HEK293T (cell line): Measurements from ENCODE around the gene SLC35F3.

Source experiments
- CTCF ChIA-PET: fragments of 350-600 bp; formaldehyde crosslinking; extraction: SDS; loops from one replicate; lab custom pipeline; 2021; ENCODE audit warnings: antibody characterized with exemption, inconsistent platforms; lab: Yijun Ruan, JAX
- POLR2A ChIA-PET: fragments of 350-600 bp; formaldehyde crosslinking; extraction: SDS; loops from one replicate; lab custom pipeline; 2020; ENCODE audit warnings: antibody characterized with exemption, inconsistent platforms; lab: Yijun Ruan, JAX
- DNase-seq: peaks from one replicate; pipeline ENCODE4 v3.0.0; 2012; ENCODE audit warnings: mixed read lengths; ENCODE audit errors: extremely low spot score
- ARNT ChIP-seq: fragments of 450-650 bp; IDR thresholded peaks from 2 replicates; pipeline ENCODE4 v1.6.1; 2017; ENCODE audit warnings: mild to moderate bottlenecking
- BHLHE40 ChIP-seq: fragments of 450-650 bp; IDR thresholded peaks from 2 replicates; pipeline ENCODE4 v1.6.1; 2016; ENCODE audit warnings: mild to moderate bottlenecking, moderate library complexity, borderline replicate concordance
- CTBP1 ChIP-seq: fragments of 450-650 bp; IDR thresholded peaks from 2 replicates; pipeline ENCODE4 v1.6.1; 2016; ENCODE audit warnings: borderline replicate concordance
- ELF4 ChIP-seq: fragments of 450-650 bp; IDR thresholded peaks from 2 replicates; pipeline ENCODE4 v1.6.1; 2017; ENCODE audit warnings: antibody characterized with exemption
- FOXA1 ChIP-seq: fragments of 450-650 bp; IDR thresholded peaks from 2 replicates; pipeline ENCODE4 v1.6.1; 2016; ENCODE audit warnings: mild to moderate bottlenecking
- FOXK2 ChIP-seq: fragments of 450-650 bp; IDR thresholded peaks from 2 replicates; pipeline ENCODE4 v1.6.1; 2016; ENCODE audit warnings: mild to moderate bottlenecking
- FOXM1 ChIP-seq: fragments of 450-650 bp; IDR thresholded peaks from 2 replicates; pipeline ENCODE4 v1.6.1; 2017; ENCODE audit warnings: mild to moderate bottlenecking, borderline replicate concordance
- HDGF ChIP-seq: fragments of 450-650 bp; IDR thresholded peaks from 2 replicates; pipeline ENCODE4 v1.6.1; 2017; ENCODE audit warnings: antibody characterized with exemption, borderline replicate concordance
- L3MBTL2 ChIP-seq: fragments of 450-650 bp; conservative IDR thresholded peaks from 2 replicates; pipeline ENCODE4 v1.6.1; 2016; ENCODE audit warnings: mild to moderate bottlenecking
- LEF1 ChIP-seq: fragments of 450-650 bp; IDR thresholded peaks from 2 replicates; pipeline ENCODE4 v1.6.1; 2017; ENCODE audit warnings: mild to moderate bottlenecking, borderline replicate concordance
- NFRKB ChIP-seq: fragments of 450-650 bp; IDR thresholded peaks from 2 replicates; pipeline ENCODE4 v1.6.1; 2016; ENCODE audit warnings: mild to moderate bottlenecking, moderate library complexity
- PKNOX1 ChIP-seq: fragments of 450-650 bp; IDR thresholded peaks from 2 replicates; pipeline ENCODE4 v1.6.1; 2016
- SP1 ChIP-seq: fragments of 450-650 bp; IDR thresholded peaks from 2 replicates; pipeline ENCODE4 v1.6.1; 2017
- SUZ12 ChIP-seq: fragments of 450-650 bp; IDR thresholded peaks from 2 replicates; pipeline ENCODE4 v1.6.1; 2016; ENCODE audit warnings: mild to moderate bottlenecking
- TARDBP ChIP-seq: fragments of 450-650 bp; IDR thresholded peaks from 2 replicates; pipeline ENCODE4 v1.6.1; 2016
- ZNF384 ChIP-seq: fragments of 450-650 bp; IDR thresholded peaks from 2 replicates; pipeline ENCODE4 v1.6.1; 2016

SLC35F3 gene

DNA sequence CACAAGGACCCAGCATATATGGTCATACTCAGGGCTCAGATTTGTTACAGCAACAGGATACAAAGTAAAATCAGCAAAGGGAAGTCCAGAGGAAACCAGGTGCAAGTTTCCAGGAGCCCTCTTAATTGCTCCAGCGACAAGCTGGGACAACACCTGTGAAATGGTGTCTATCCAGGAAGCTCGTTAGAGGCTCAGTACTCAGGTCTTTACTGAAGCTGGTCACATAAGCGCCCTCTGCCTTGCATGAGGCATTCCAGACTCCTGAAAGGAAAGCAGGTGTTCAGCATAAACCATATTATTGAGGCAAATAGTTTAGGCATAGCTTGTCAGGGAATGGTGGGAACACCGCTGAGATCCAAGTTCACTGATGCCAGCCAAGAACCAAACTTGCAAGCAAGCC is 231.0 kb downstream of the SLC35F3 start:
- ChIA-PET POLR2A (no interaction called here), CTCF (no interaction called here)
- DNase-seq, result no peak
- TF ChIP-seq SUZ12, result no peak
- TF ChIP-seq HDGF, result no peak
- TF ChIP-seq CTBP1, result no peak
- no peak for TF ChIP-seq FOXK2
- TF ChIP-seq ZNF384, result no peak
- no peak for TF ChIP-seq ARNT
- no peak for TF ChIP-seq FOXM1
- no peak for TF ChIP-seq PKNOX1
- TF ChIP-seq FOXA1, result no peak
- no peak for TF ChIP-seq L3MBTL2
- TF ChIP-seq BHLHE40, result no peak
- no peak for TF ChIP-seq SP1
- TF ChIP-seq LEF1, result no peak
- TF ChIP-seq TARDBP, result no peak
- no peak for TF ChIP-seq NFRKB
- TF ChIP-seq ELF4, result no peak

- POLR2A ChIA-PET, result no interaction called here
- CTCF ChIA-PET, result no interaction called here
- DNase-seq, result no peak
- TF ChIP-seq ELF4, result no peak
- TF ChIP-seq CTBP1, result no peak
- no peak for TF ChIP-seq HDGF
- no peak for TF ChIP-seq TARDBP
- TF ChIP-seq ZNF384, result no peak
- no peak for TF ChIP-seq PKNOX1
- no peak for TF ChIP-seq SUZ12
These were observed 231.6 kb downstream of the SLC35F3 start for GRCh38 chr1:234136073-234136472.

- POLR2A ChIA-PET, result no interaction called here
- CTCF ChIA-PET, result interaction anchor here (1.6 kb wide), 1 partner anchor 10 kb away, joined by 3 read pairs; no protein-coding TSS in a partner anchor
- no peak for DNase-seq
- TF ChIP-seq L3MBTL2 (no peak), FOXK2 (no peak), NFRKB (no peak), HDGF (no peak), SP1 (no peak), ZNF384 (no peak), ELF4 (no peak), PKNOX1 (no peak), BHLHE40 (no peak), TARDBP (no peak), LEF1 (no peak), ARNT (no peak), SUZ12 (no peak)
These were observed 235.5 kb downstream of the SLC35F3 start for GRCh38 chr1:234139966-234140365.

- POLR2A ChIA-PET, result no interaction called here
- no peak for DNase-seq
- CTCF ChIA-PET, result interaction anchor here (1.6 kb wide), 1 partner anchor 9 kb away, joined by 3 read pairs; no protein-coding TSS in a partner anchor
- TF ChIP-seq HDGF (no peak), L3MBTL2 (no peak), FOXA1 (no peak), FOXM1 (no peak), BHLHE40 (no peak), ELF4 (no peak), CTBP1 (no peak), SP1 (no peak), NFRKB (no peak), SUZ12 (no peak), ZNF384 (no peak), TARDBP (no peak), LEF1 (no peak), ARNT (no peak), PKNOX1 (no peak), FOXK2 (no peak)
These were observed 235.9 kb downstream of the SLC35F3 start for GRCh38 chr1:234140388-234140787.

- no peak for TF ChIP-seq CTBP1
- ChIA-PET POLR2A (no interaction called here), CTCF (interaction anchor here (0.6 to 1.6 kb wide), 5 partner anchors 8 to 92 kb away, joined by 3 to 5 read pairs (median 3); no protein-coding TSS in a partner anchor)
These were observed 236.5 kb downstream of the SLC35F3 start for GRCh38 chr1:234141006-234141405.

GRCh38 chr1:234143681-234144080 is 239.2 kb downstream of the SLC35F3 start:
- ChIA-PET CTCF (no interaction called here), POLR2A (no interaction called here)
- no peak for DNase-seq
- TF ChIP-seq L3MBTL2 (no peak), FOXA1 (no peak), CTBP1 (no peak), HDGF (no peak), NFRKB (no peak), SUZ12 (no peak)

More at GRCh38 chr1:234141006-234141405, 236.5 kb downstream of the SLC35F3 start:
- DNase-seq, result no peak
